Astrocyte (in vitro differentiated cells and primary cell): ENCODE data around the gene IGFBP5. TPM values are rescaled to one million over a fixed set of nuclear protein-coding genes. Genes with fewer than 3 reads are reported as not detected.

Experiments
- DNase-seq: peaks from one replicate; pipeline ENCODE4 v3.0.0-alpha.2; 2010; ENCODE audit warnings: low read depth
- FAIRE-seq: peaks from 2 replicates; lab custom pipeline; 2011; peaks lifted over from hg19 to GRCh38; lab: Jason Lieb, UNC
- H2AFZ ChIP-seq: 2 replicates; pipeline ENCODE4 v1.6.0; 2012; ENCODE audit warnings: low read depth, low read length, inconsistent platforms
- H3K27ac ChIP-seq: 2 replicates; pipeline ENCODE4 v1.5.1; 2011; ENCODE audit warnings: low read depth, low read length, inconsistent platforms
- H3K27me3 ChIP-seq: 2 replicates; pipeline ENCODE4 v1.6.0; 2011; ENCODE audit warnings: low read length, inconsistent platforms; ENCODE audit not compliant: insufficient read depth
- H3K36me3 ChIP-seq: 2 replicates; pipeline ENCODE4 v1.5.1; 2011; ENCODE audit warnings: low read length, inconsistent platforms; ENCODE audit not compliant: insufficient read depth
- H3K4me1 ChIP-seq: 2 replicates; pipeline ENCODE4 v1.5.1; 2011; ENCODE audit warnings: low read length, inconsistent platforms; ENCODE audit not compliant: insufficient read depth
- H3K4me2 ChIP-seq: 2 replicates; pipeline ENCODE4 v1.6.0; 2012; ENCODE audit warnings: low read length, inconsistent platforms
- H3K4me3 ChIP-seq: 2 replicates; pipeline ENCODE4 v1.5.1; 2011; ENCODE audit warnings: low read depth, mild to moderate bottlenecking, low read length, inconsistent platforms; ENCODE audit not compliant: insufficient read depth
- H3K79me2 ChIP-seq: 2 replicates; pipeline ENCODE4 v1.6.0; 2012; ENCODE audit warnings: mild to moderate bottlenecking, low read length, inconsistent platforms; ENCODE audit not compliant: insufficient read depth
- H3K9ac ChIP-seq: 2 replicates; pipeline ENCODE4 v1.6.0; 2012; ENCODE audit warnings: mild to moderate bottlenecking, low read length, inconsistent platforms
- H3K9me3 ChIP-seq: 2 replicates; pipeline ENCODE4 v1.5.1; 2012; ENCODE audit warnings: low read depth, mild to moderate bottlenecking, low read length, inconsistent platforms; ENCODE audit not compliant: insufficient read depth
- H4K20me1 ChIP-seq: 2 replicates; pipeline ENCODE4 v1.6.0; 2012; ENCODE audit warnings: low read length, inconsistent platforms; ENCODE audit not compliant: insufficient read depth
- H3K27ac Mint-ChIP-seq: one replicate; pipeline ENCODE4 v1.8.0; 2021; ENCODE audit warnings: mild to moderate bottlenecking, mixed read lengths; ENCODE audit not compliant: unreplicated experiment
- H3K27me3 Mint-ChIP-seq: one replicate; pipeline ENCODE4 v1.8.0; 2021; ENCODE audit warnings: low read depth, mixed read lengths; ENCODE audit not compliant: unreplicated experiment
- H3K36me3 Mint-ChIP-seq: one replicate; pipeline ENCODE4 v1.8.0; 2021; ENCODE audit warnings: low read depth, mixed read lengths; ENCODE audit not compliant: unreplicated experiment
- H3K4me1 Mint-ChIP-seq: one replicate; pipeline ENCODE4 v1.8.0; 2021; ENCODE audit warnings: low read depth, mixed read lengths; ENCODE audit not compliant: unreplicated experiment
- H3K4me3 Mint-ChIP-seq: one replicate; pipeline ENCODE4 v1.8.0; 2021; ENCODE audit warnings: mild to moderate bottlenecking, moderate library complexity, mixed read lengths; ENCODE audit not compliant: unreplicated experiment
- H3K9me3 Mint-ChIP-seq: one replicate; pipeline ENCODE4 v1.8.0; 2021; ENCODE audit warnings: mild to moderate bottlenecking, mixed read lengths; ENCODE audit not compliant: unreplicated experiment
- EZH2 ChIP-seq: IDR thresholded peaks from 2 replicates; pipeline ENCODE4 v1.6.1; 2012; ENCODE audit warnings: mild to moderate bottlenecking, low read length, inconsistent platforms; ENCODE audit not compliant: insufficient read depth
- total RNA-seq: library from RNA; stranded (reverse); gene quantifications from 2 replicates; pipeline ENCODE4 v1.2.1, GENCODE V29; 2021
- TF ChIP-seq, protein P1 (sequence below): IDR thresholded peaks from 2 replicates; pipeline ENCODE4 v1.5.1; 2011; ENCODE audit warnings: low read depth, mild to moderate bottlenecking, inconsistent platforms, low read length, moderate library complexity; ENCODE audit not compliant: insufficient read depth

The IGFBP5 gene
- total RNA-seq, 1 donor from 2014 or later = 422 TPM

DNA sequence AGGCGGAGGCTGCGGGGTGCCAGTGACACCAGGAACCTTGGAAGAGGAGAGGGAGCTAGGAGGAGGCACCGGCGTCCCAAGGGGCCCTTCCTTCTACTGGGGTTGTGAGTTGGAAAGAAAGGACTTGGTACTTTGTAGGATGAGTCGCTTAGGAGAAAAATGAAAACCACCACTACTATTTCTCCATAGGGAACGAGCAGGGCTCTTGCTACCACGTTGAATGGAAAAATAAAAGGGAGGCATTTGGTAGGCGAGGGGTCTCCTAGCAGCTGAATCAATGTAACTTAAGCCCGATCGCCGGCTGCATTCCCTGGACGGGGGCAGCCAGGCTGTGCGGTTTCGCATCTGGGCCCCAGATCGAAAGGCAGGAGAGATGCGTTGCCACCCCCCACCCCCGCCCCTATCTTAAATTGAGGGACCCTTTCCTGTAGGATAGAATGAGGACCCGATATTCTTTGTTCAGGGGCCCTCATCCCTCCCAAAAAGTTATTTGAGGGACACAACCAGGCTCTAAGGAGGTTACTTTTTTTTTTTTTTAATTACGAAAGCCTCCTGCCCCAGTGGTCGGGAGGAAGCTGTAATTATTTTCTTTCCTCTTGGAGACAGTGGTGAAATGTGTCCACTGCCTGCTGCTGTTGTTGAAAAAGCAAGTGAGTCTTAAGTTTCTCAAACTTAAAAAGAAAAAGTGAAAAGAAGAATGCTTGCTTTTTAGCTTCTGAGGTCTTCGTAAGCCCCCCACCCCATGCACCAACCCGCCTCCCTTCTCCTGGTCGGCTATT lies 60.8 kb downstream of the IGFBP5 start:
- H3K36me3 ChIP-seq = no peaks in the 10 kb centered on the region
- DNase-seq (no peak), FAIRE-seq (no peak)
- H3K9me3 ChIP-seq = no peaks in the 10 kb centered on the region
- H3K27ac ChIP-seq = peak overlapping the region; percentile 18
- H4K20me1 ChIP-seq = no peaks in the 10 kb centered on the region
- peaks cover 11% of the 10 kb centered on the region for H3K36me3 Mint-ChIP-seq
- H2AFZ ChIP-seq = peak overlapping the region; percentile 59
- peak overlapping the region; percentile 100 for H3K4me3 Mint-ChIP-seq
- peaks cover 23% of the 10 kb centered on the region for H3K4me1 Mint-ChIP-seq
- peak overlapping the region; percentile 89 for H3K4me2 ChIP-seq
- H3K27me3 ChIP-seq = peaks cover 9% of the 10 kb centered on the region
- H3K9ac ChIP-seq = peak overlapping the region; percentile 72
- H3K9me3 Mint-ChIP-seq = peaks cover 5% of the 10 kb centered on the region
- peak overlapping the region; percentile 71 for H3K4me3 ChIP-seq
- TF ChIP-seq EZH2 = no peak
- TF ChIP-seq, protein P1, sequence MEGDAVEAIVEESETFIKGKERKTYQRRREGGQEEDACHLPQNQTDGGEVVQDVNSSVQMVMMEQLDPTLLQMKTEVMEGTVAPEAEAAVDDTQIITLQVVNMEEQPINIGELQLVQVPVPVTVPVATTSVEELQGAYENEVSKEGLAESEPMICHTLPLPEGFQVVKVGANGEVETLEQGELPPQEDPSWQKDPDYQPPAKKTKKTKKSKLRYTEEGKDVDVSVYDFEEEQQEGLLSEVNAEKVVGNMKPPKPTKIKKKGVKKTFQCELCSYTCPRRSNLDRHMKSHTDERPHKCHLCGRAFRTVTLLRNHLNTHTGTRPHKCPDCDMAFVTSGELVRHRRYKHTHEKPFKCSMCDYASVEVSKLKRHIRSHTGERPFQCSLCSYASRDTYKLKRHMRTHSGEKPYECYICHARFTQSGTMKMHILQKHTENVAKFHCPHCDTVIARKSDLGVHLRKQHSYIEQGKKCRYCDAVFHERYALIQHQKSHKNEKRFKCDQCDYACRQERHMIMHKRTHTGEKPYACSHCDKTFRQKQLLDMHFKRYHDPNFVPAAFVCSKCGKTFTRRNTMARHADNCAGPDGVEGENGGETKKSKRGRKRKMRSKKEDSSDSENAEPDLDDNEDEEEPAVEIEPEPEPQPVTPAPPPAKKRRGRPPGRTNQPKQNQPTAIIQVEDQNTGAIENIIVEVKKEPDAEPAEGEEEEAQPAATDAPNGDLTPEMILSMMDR = no peak
- peaks cover 36% of the 10 kb centered on the region for H3K79me2 ChIP-seq
- H3K27ac Mint-ChIP-seq = peak overlapping the region; percentile 99
- peaks cover 36% of the 10 kb centered on the region for H3K4me1 ChIP-seq
- H3K27me3 Mint-ChIP-seq = no peaks in the 10 kb centered on the region

DNA sequence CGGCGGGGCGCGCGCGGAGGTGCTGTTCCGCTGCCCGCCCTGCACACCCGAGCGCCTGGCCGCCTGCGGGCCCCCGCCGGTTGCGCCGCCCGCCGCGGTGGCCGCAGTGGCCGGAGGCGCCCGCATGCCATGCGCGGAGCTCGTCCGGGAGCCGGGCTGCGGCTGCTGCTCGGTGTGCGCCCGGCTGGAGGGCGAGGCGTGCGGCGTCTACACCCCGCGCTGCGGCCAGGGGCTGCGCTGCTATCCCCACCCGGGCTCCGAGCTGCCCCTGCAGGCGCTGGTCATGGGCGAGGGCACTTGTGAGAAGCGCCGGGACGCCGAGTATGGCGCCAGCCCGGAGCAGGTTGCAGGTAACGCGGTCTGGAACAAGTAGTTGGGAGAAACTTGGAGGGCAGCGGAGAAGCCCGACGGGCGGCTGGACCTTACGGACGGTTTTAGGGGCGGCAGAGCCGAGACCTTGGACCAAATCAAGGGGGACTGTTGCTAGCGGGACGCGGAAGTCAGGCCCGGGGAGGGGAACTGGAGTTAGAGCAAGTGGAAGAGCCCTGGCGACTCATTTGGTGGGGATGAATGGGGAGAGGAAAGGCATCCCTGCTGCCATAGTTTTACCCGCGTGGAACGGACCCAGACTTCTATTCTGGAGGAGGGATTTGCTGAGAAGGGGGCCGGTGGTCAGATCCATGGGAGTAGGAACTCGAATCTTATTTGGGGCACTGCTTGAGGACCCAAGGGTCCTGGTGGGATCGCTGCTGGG lies 61.6 kb downstream of the IGFBP5 start:
- H3K27ac Mint-ChIP-seq = peak overlapping the region; percentile 98
- no peaks in the 10 kb centered on the region for H3K9me3 ChIP-seq
- peak overlapping the region; percentile 71 for H3K4me3 ChIP-seq
- H3K4me2 ChIP-seq = peak overlapping the region; percentile 89
- peak overlapping the region; percentile 100 for H3K4me3 Mint-ChIP-seq
- H3K79me2 ChIP-seq = peaks cover 31% of the 10 kb centered on the region
- H3K4me1 Mint-ChIP-seq = peaks cover 23% of the 10 kb centered on the region
- H3K27me3 Mint-ChIP-seq = no peaks in the 10 kb centered on the region
- no peaks in the 10 kb centered on the region for H3K36me3 ChIP-seq
- DNase-seq (no peak), FAIRE-seq (no peak)
- H3K27ac ChIP-seq = no peak overlapping the region
- H2AFZ ChIP-seq = peak overlapping the region; percentile 59
- H4K20me1 ChIP-seq = no peaks in the 10 kb centered on the region
- peaks cover 11% of the 10 kb centered on the region for H3K36me3 Mint-ChIP-seq
- H3K9me3 Mint-ChIP-seq = peaks cover 5% of the 10 kb centered on the region
- H3K27me3 ChIP-seq = peaks cover 9% of the 10 kb centered on the region
- TF ChIP-seq, protein P1 = no peak
- no peak for TF ChIP-seq EZH2
- peaks cover 36% of the 10 kb centered on the region for H3K4me1 ChIP-seq
- H3K9ac ChIP-seq = peak overlapping the region; percentile 72
